GM19193 (cell line): ENCODE data around the gene MNT.

Experiments used
- POLR2A ChIP-seq: IDR thresholded peaks from 4 replicates; pipeline ENCODE4 v1.6.1; 2011; ENCODE audit not compliant: insufficient read depth, insufficient read length; ENCODE audit errors: extremely low read depth

Gene MNT

DNA sequence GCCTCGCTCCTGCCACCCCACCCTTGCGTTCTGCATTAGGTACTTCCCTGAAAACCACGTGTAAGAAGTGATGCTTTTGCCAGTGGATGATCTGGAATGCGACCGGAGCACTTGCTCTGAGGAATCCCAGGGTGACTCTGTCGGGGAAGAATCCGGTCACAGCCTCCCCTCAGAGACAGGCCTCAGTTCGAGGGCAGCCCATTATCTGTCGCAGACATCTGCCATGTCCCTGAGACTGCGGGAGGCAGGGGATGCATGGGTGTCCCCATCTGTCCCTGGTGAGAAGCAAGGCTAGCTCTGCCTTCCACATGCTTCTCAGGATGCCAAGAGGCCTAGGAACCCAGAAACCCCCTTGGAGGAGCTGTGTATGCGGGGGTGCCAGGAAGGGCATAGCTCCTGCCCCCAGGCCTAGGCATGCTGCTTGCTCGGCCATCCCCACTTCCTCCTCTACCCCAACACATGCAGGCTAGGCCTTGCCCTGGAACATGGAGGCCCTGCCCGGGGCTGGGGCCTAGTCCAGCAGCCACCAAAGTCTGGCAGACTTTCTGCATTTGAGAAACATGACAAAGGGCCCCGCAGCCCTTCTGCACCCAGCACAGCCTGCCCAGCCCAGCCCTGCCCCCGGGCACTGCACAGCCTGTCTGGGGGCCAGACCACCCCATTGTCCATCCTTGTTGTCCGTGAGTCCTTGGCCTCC lies 20.5 kb downstream of the MNT start:
- peak; percentile 20 for TF ChIP-seq POLR2A

DNA sequence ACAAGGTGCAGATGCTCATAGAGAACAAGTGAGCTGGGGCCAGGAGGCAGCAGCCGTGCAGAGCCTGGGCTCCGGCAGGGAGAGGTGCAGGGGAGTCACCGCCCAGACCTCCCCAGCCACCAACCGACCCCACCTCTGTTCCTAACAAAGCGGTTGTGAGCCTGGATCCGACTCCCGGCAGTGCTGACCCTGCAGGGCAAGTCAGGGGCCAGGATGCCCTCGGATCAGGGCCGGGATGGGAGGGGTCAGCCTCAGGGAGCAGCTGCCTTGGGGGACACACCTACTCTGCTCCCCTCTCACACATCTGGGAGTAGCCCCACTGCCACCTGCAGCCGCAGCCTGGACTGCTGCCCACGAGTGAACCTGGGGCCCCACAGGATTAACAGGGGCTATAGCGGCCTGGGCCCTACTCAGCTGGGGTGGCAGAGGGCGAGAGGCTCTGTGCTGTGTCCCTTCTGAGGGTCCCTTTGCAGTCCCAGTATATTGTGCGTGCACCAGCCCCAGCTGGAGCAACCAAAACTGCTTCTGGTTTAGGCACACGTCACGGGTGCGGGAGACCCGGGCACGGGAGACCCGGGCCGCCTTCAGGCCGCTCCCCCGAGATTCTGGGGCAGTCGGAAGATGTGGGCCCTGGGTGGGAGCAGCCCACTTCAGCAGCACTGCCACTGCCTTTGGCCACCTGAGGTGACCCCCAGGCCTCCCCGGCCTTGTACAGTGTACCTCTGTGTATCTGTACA lies 21.2 kb downstream of the MNT start:
- no peak for TF ChIP-seq POLR2A

DNA sequence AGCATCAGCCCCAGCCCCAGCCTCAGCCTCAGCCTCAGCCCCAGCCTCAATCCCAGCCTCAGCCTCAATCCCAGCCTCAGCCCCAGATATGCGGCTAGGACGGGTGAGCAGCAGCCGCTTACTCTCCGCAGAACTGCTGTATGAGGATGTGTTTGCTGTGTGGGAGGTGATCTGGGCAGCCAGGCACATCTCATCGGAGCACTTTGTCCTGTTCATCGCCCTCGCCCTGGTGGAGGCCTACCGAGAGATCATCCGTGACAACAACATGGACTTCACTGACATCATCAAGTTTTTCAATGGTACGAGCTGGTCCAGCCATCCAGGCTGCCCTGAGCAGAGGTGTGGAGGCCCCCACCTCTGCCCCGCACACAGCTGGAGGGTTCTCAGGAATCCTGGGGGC lies 22.0 kb downstream of the MNT start:
- no peak for TF ChIP-seq POLR2A

GRCh38 chr17:2377659-2378058 lies 23.2 kb downstream of the MNT start:
- no peak for TF ChIP-seq POLR2A

- no peak for TF ChIP-seq POLR2A
Observed at GRCh38 chr17:2376107-2376506, 24.8 kb downstream of the MNT start.

DNA sequence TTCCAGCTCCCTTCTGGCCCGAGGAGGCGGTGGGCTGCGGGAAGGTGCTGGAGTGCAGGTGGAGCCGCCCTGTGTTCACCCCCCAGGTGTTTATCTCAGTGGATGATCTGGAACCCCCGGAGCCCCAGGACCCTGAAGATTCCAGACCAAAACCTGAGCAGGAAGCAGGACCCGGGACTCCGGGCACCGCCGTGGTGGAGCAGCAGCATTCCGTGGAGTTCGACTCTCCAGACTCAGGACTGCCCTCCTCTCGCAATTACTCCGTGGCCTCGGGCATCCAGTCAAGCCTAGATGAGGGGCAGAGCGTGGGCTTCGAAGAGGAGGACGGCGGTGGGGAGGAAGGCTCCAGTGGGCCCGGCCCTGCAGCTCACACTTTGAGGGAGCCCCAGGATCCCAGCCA lies 25.5 kb downstream of the MNT start:
- no peak for TF ChIP-seq POLR2A

DNA sequence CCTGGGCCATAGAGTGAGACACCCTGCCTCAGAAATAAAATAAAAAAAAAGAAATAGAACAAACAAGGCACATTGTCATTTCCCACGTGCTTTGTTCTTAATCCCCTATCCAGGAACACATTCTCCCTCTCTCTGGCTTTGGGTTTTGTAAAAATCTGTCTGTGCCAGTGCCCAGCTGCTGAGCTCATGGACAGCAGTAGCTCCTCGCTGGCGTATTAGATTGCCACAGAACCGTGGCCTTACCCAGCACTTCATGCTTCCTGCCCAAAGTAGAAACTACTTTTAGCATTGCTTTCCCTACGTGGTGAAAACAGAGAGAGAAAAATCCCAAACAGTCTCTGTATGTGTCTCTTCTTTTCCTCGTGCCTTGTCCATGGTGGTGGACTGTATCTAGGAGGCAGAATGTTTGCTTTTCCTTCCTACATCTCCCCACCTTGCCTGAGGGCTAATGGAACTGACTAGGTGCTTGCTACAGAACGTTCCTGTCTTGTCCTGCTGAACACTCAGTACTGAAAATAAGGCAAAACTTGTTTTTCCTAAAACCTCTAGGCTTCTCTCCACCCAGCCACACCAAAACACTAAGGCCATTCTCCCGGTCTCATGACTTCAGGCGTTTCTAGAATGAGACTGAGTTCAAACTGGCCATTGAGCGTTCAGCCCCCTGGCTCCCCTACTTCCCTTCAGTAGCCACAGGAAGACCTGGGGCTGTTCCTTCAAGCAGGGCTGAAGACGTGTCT lies 26.1 kb downstream of the MNT start:
- TF ChIP-seq POLR2A: no peak

DNA sequence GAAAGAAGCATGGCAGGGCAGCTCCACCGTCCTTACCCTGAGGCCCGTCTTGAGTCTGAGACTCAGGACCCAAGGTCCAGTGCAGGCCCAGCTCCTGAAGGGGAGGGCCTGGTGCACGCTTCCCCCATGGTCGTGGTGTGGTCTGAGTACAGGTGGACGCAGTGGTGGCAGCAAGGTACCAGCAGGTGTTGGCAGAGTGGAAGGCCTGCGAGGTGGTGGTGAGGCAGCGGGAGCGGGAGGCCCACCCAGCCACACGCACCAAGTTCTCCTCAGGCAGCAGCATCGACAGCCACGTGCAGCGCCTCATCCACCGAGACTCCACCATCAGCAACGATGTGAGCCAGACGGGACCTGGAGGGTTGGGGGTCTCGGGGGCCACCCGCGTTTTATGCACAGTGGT lies 27.7 kb downstream of the MNT start:
- TF ChIP-seq POLR2A: no peak

DNA sequence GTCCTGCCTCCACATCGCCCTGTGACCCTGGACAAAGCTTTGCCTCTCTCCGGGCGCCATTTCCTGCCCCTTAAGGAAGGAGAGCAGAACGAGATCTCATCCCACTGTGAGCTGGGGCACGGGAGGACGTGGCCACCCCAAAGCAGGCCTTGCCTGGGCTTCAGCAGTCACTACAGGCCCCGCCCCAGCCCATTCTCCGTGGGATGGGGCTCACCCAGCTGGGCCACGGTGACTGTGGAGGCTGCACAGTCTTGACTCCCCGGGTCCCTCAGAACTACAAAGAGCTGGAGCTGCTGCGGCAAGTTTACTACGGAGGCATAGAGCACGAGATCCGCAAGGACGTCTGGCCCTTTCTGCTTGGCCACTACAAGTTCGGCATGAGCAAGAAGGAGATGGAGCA lies 28.2 kb downstream of the MNT start:
- no peak for TF ChIP-seq POLR2A

DNA sequence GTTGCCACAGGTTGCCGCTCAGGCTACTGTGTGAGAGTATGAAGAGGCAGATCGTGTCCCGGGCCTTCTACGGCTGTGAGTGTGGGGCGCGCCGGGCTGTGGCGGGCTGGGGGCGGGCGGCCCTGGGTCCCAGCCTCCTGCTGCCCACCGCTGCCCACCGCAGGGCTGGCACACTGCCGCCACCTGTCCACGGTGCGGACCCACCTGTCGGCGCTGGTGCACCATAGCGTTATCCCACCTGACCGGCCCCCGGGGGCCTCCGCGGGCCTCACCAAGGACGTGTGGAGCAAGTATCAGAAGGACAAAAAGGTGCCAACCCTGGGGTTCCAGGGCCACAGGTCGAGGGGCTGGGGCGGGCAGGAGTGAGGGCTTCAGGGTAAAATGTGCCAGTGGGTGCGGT lies 28.7 kb downstream of the MNT start:
- no peak for TF ChIP-seq POLR2A

- TF ChIP-seq POLR2A: no peak
Observed at GRCh38 chr17:2371183-2372130, 29.4 kb downstream of the MNT start.

DNA sequence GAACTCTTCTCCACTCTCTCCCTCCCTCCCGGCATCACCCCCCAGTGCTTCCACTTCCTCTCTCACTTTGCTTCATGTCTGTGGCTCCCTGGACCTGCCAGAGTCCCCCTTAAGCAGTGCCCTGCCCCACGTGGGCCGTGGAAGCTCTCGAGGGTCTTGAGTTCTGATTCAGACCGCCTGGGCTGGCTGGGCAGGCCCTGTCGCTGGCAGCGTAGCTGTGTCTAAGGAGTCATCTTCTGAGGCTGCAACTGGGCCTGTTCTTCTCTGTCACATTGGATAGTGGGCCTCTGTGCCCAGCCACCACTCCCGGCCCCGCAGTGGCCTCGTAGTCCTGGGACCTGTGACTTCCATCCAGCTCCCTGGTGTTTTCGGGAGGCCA lies 30.7 kb downstream of the MNT start:
- no peak for TF ChIP-seq POLR2A

- no peak for TF ChIP-seq POLR2A
Observed at GRCh38 chr17:2369551-2370210, 31.2 kb downstream of the MNT start.

GRCh38 chr17:2369039-2369438 lies 31.8 kb downstream of the MNT start:
- TF ChIP-seq POLR2A: no peak
